Embryonic facial prominence (tissue), 1 donor: Measurements from ENCODE around the gene TTC28.
"Not testable (repeated sequence)": the region's sequence is repeated elsewhere in the genome, so short reads cannot be mapped to it uniquely, and the experiment has no call there.

ENCODE experiments used
- DNase-seq: peaks from one replicate; pipeline ENCODE4 v3.0.0-alpha.2; 2016; ENCODE audit errors: extremely low spot score

TTC28 gene

DNA sequence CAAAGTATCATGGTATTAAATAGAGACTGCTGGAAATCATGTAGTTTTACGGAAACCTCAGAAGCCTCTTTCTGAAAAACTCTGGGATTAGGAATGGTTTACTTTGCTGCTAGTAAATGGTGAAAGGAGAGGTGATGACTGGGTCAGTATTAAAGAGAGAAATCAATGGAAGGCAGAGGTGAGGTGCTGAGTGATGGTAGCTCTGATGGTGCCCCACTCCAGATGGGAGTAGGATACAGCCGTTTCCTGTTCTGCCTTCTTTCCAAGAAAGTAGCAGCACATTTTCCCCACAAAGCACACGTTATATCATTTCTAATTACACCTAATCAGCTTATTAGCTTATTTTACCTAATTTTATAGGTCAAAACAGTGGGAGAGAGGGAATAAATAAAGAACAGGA is 493.0 kb downstream of the TTC28 start:
- DNase-seq = no peak

DNA sequence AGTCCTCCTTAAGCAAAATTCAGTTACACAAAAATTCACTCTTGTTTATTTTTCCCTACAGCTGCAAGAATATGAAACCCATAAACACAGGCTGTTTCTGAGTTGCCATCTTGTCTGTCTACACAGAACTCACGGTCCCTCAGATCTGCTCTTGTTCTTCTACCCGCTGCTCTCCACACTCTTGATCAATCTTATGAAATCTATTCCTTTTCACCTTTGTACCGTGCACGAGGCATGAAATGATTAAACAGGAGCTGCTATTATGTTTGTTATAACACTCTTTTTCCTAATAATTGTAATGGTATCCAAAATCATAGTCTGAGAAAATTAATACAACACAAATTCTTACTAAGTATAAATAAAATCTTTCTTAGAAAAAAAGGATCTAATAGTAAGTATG is 494.5 kb downstream of the TTC28 start:
- DNase-seq = no peak

DNA sequence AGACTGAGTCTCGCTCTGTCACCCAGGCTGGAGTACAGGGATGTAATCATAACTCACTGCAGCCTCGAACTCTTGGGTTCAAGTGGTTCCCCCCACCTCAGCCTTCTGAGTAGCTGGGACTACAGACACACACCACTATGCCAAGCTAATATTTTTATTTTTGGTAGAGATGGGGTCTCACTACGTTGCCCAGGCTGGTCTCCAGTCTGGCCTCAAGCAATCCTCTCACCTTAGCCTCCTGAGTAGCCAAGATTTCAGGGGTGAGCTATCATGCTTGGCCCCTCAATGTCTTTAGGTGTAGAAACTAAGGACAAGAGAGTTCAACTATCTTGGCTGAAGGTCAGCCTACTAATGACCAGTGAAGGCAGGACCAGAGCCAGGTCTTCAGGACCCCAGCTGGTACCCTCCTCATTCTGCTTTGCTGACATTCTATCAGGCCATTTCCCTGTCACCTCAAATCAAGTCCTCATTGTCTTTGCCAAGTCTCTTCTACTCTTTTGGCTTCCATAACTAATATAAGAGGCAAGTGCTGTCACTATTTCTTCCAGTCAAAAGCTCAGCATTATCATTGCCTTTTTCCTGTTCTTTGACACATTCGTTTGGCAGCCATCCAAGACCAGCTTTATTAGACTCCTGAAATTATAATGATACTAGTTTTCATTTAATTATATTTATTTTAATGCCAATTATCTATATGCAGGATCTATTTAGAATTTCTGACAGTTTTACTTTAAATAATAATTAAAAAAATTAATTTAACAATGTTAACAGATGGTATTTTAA is 496.4 kb downstream of the TTC28 start:
- no peak for DNase-seq

DNA sequence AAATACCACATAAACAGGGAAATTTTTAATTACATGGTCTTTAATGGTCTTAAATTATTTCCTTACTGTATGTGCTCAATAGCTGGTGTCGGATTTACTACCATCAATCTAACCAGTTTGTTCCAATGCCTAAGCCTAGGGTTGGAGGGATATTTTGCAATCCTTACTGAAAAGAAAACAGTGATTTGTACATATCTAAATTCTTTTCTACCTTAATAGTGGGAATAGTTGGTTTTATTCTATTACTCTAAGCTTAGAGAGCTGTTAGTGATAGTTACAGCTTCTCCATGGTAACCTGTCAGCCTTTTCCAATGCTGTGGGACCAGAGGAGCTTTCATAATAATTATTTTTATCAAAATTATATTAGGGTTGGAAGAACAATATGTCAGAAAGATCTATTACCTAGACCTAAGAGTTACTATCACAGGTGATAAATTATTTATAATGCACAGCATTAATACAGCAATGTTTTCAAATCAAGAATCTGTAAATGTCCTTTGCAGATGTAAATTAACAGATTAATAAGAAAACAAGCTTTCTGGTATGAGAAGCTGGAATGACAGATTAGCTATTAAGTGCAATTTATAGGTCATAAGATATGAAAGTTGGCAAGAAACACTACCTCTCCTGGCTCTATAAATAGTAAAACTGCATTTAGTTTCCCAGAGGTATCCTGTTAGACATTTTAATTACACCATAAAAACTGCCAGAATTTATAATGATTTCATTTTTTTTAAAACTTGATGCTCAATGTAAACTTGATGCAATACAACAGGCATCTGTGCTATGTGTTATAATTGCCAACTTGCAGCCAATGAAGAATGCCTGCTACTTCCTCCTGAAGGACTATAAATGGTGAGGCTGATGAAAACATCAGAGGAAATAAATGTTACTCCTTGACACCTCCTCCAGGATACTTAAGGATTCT is 498.6 kb downstream of the TTC28 start:
- DNase-seq = no peak

DNA sequence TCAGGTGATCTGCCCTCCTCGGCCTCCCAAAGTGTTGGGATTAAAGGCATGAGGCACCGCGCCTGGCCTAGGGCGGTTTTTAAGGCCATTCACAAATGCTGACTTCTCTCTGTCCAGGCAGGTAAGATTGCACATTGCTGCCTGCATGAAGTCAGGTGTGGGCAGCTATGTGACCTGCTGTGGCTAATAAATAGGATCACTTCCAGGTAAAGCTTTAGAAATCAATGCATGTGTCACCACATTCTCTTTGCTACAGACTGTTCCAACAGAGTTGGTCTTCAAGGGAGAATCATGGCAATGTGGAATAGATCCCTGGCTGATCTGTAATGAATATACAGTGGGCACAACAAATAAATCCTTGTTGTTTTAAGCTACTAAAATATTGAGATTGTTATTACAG is 500.2 kb downstream of the TTC28 start:
- no peak for DNase-seq

DNA sequence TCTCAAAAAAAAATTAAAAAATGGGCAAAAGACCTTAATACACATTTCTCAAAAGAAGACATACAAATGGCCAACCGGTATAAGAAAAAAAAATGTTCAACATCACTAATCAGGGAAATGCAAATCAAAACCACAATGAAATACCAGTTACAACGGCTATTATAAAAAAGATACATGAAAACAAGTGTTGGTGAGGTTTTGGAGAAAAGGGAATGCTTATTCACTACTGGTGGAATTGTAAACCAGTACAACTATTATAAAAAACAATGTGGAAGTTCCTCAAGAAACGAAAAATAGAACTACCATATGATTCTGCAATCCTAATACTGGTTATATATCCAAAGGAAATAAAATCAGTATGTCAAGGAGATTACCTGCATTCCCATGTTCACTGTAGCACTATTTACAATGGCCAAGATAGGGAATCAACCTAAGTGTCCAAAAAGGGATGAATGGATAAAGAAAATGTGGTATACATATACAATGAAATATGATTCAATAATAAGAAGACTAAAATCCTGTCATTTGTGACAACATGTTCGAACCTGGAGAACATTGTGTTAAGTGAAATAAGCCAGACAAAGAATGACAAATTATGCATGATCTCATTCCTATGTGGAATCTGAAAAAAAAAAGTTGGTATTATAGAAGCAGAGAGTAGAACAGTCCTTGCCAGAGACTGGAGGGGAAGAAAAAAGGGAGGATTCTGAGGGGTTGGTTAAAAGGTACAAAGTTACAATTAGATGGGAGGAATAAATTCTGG is 503.7 kb downstream of the TTC28 start:
- DNase-seq = no peak

DNA sequence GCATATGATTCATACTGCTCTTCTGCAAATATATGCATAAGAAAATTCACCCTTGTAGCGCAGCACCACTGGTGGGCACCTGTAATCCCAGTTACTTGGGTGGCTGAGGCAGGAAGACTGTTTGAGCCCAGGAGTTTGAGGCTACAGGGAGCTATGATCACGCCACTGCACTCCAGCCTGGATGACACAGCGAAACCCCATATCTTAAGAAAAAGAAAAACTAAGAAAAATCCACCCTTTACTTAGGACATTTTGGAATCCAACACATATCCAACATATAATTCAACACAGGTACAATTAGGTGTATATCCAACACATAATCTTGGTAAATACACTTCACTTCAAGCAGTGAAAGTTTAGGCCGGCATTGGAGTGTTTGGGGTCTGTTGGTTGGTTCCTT is 505.1 kb downstream of the TTC28 start:
- no peak for DNase-seq

DNA sequence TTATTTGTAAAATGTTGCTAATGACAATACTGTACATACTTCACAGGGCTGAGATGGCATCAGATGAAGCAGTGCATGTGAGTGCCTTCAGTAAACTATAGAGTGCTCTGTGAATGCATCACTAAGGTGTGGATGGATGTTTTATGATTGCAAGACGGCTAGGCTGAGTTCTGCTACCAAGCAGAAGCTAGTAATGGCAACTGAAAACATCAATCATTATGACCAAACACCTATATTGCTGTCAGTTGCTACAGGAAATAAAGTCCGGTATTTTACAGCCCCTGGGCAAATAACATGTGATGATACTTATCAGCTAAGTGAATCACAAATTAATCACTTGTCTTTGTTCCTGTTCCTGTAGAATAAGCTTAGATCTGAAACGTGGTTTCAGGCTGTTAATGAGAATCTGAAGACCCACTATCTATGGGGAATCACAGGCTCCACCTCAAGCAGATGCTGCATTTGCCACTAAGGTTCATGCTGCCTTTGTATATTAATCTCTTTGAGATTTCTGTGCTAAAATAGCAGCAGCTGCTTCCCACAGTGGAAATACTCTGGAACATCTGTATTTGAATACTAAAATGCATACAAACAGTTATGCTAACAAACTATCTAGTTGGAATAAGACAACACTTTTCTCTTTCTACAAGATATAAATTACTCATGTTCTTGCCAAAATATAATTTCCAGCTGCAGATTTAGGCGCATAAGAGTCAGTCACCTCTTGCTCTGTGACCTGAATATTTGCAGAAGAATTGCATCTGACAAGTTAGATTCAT is 506.6 kb downstream of the TTC28 start:
- DNase-seq = no peak

DNA sequence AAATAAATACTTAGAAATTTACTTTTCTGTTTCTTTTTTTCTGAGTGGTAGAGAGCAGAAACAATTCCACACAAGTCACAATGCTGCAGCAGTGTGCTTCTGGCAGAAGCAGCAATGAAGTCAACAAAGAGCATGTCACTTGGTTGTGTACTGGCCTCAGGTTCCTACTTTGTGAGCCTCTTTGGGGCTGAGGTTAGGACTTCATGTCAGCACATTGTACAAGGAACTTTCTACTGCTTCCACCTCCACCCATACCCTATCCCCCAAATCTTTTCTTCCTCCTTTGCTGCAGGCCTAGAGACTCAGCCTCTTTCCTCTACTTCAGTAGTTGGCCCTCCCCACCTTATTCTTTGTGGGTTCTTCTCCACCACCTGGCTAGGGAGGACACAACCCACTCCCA is 507.9 kb downstream of the TTC28 start:
- no peak for DNase-seq

DNA sequence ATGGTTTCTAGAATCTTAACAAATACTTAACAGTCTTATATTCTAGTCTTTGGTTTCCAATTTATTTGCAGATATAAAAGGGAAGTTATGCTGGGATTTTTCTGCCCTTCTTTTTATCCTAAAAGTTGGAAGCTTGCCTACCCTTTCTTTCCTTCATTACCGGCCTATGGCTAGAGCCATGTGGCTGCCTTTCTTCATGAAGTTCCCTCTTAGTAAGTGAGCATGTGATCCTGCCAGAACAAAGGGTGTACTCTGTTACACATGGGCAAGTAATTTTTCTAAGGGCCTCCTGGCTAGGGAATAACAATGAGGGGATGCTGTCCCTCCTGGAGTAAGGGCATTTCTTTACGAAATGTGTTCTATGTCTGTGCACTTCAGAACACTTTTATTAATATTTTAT is 508.5 kb downstream of the TTC28 start:
- no peak for DNase-seq

DNA sequence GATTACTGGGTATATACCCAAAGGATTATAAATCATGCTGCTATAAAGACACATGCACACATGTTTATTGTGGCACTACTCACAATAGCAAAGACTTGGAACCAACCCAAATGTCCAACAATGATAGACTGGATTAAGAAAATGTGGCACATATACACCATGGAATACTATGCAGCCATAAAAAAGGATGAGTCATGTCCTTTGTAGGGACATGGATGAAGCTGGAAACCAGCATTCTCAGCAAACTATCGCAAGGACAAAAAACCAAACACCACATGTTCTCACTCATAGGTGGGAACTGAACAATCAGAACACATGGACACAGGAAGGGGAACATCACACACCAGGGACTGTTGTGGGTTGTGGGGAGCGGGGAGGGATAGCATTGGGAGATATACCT is 510.3 kb downstream of the TTC28 start:
- not testable (repeated sequence) for DNase-seq

DNA sequence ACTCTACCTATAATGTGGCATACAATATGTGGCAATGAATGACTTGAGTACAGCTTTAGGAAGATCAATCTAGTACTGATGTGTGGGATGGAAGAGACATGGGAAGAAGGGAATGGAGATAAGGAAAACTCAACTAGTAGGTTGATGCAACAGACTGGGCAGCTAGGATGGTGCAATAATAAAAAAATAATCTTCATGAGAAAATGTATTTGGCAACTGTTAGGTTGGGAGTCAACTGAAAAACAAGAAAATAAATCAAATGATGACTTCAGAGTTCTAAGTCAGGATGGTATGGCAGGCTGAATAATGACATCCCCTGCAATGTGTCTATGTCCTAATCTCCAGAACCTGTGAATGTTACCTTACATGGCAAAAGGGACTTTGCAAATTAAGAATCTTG is 523.8 kb downstream of the TTC28 start:
- no peak for DNase-seq

DNA sequence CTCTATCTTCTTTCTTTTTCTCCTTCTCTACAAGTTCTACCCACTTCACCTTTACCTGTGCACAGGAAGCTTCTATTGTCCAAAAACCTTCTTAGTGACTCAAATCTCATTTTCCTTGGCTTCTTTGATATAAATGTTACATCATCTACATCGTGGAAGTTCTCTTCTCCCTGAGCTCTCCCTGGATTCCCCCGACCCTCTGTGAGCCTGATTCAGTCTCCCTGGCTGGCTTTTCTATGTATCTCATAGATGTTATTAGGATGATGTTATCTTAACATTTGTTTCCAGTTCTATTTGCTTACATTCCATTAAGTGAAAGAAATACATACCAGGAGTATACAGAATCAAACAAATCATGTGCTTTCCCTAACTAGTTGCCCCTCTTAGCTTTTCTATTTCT is 524.8 kb downstream of the TTC28 start:
- no peak for DNase-seq

DNA sequence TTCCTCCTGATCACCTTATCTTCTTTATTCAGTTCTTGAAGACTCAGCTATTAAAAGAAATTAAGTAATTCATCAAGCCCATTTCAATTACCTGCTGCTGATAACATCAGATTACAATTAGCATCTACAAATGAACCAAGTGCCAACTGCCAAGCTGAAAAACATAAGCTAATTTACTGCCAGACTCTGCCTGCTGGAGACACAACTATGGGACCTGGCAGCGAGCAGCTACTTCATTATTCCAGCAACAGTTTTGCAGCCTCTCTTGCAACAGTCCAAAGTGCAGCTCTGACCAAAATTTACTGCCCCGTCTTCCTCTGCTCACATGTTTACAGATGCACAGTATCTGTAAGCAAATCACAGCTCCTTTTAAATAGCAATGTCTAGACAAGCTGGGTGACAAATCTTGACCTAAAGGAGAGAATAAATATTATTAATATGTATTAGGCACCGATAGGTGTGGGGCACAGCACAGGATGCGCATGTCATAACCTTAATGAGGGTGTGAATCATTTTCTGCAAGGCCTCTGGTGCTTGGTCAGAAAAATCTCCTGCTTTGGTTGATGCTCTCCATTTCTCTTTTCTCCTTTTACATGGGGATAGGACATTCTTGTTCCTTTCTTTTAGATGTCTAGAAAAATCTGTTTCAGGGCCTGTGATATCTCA is 528.4 kb downstream of the TTC28 start:
- DNase-seq = no peak

DNA sequence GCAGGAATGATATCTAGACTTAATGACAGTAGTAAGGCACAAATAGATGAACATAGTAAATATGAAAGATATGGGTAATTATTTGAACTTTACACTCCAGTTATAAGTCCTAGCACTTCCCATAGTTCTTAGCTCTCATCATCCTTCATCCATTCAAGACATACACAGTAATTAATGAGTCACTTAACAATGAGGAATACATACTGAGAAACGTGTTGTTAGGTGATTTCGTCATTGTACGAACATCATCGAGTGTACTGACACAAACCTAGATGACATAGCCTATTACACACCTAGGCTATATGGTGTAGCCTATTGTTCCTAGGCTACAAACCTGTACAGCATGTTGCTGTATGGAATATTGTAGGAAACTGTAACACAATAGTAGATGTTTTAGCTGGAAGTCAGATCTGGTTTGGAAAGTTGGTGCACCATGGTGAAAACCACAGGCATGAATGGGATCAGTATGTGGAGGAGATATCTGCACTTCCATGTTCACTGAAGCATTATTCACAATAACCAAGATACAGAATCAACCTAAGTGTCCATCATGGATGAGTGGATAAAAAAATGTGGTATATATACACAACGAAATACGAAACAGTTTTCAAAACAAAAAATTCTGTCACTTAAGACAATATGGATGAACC is 530.7 kb downstream of the TTC28 start:
- no peak for DNase-seq

DNA sequence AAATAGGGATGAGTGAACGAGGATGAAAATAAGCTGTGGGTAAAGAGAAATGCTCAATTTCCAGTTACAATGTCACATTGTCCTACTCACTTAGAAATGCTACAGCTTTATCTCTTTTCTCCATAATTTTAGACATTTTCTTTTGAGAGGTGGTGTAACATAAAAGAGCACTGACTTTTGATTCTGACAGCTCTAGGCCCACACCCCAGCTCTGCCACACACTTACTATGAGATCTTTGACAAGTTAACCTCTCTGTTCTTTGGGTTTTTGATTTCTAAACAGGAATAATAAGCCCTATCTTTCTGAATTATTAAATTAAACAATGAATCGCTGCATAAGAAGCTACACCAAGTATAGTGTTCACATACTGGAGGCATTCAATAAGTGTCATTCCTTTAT is 532.2 kb downstream of the TTC28 start:
- DNase-seq = no peak

DNA sequence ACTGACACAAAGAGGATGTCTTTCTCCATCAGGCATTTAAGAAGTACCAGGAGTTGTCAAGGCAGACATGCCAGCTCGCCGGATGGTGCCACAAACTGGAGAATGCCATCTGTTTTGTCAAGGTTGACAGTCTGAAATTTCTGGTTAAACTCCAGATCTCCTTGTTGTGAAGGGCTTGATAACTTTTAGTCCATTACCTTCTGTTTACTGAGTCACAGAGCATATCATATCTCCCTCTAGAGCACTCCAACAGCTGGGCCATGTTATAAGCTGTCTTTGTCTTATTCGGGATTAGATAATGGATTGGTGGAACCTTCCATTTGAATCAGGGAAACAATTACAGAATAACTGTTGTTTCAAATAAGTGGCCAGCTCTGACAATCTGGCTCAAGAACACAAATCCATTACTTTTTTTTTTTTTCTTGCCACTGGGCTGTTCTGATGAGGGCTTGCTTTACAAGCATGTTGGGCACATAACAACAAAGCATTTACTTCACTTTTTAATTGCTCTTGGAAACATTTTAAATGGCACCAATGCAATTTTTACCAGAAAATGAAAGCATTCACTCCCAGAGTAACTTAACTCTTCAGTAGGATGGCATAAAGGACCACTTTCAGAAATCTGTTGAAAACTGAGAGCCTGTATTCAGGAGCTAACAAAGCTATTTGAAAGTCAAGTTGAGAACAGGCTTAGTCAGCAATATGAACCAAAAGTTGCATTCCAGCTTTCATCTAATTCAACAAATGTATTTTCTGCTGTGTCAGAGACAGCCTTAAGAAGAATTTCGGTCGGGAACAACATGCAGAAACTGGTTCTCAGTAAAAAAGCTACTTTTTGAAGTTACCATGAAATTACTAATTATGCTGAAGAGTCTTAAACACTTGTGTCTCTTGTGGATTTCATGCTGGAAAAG is 533.0 kb downstream of the TTC28 start:
- peak; percentile 46 for DNase-seq

DNA sequence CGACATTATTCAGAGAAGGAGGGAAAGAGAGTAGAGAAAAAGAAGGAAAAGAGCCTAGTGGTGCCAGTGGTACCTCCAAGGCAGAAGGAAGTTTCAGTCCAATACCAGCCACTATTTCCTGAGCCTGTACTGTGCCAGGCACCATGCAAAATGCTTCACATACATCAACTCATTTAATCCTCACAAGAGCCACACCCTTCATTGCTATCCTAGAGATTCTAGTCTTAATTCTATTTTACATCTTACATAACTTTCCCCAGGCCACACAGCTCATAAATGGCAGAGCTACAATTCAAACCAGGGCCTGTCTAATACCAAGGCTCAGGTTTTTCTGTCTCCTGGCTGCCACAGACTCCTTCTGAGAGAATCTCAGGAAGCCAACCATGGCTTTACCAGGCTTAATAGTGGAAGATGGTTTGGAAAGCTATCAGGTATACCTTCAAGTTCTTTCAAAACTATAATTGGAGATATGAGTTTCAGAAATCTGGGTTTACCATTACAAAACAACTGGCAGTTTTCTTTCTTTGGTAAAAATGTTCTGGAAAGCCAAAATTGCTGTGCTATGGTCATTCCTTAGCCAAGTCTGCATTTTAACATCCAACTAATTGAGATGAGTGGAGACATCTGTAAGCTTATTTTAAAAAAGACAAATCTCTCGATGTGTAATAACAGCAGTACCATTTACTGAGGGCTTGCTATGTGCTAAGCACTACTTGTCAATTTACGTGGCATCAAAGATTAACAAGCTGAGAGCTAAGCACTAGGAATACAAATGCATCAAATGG is 535.5 kb downstream of the TTC28 start:
- no peak for DNase-seq
